ENCODE results near the gene NPAS3. TPM values are rescaled to one million over a fixed set of nuclear protein-coding genes. Genes with fewer than 3 reads are reported as not detected.

Gene NPAS3
- total RNA-seq, 1 donor from 2014 or later, result 0.93 TPM

GRCh38 chr14:33679461-33680225 lies 741.0 kb downstream of the NPAS3 start:
- DNase-seq (ENCODE audit: extremely low read depth, low read depth, low spot score), result no peak

GRCh38 chr14:33680873-33681272 lies 742.2 kb downstream of the NPAS3 start:
- no peak for DNase-seq (ENCODE audit: extremely low read depth, low read depth, low spot score)

DNA sequence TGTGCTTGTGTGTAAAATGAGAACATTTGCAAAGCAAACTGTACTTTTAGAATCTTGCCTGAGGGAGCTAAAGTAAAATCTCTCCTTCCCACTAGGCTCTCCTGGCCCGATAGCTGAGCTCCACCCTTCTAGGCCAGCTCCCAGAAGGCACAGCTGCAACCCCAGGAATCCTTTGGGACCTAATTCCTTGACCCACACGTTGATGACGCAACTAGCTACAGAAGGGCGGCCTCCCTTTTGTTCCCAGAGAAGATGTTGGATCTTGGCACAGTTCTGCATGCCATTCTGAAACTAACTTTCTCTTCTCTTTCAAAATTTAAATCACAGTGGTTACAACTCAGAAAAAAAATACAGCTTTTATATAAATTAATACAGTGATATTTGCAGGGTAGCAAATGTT lies 744.1 kb downstream of the NPAS3 start:
- DNase-seq (ENCODE audit: extremely low read depth, low read depth, low spot score), result no peak

DNA sequence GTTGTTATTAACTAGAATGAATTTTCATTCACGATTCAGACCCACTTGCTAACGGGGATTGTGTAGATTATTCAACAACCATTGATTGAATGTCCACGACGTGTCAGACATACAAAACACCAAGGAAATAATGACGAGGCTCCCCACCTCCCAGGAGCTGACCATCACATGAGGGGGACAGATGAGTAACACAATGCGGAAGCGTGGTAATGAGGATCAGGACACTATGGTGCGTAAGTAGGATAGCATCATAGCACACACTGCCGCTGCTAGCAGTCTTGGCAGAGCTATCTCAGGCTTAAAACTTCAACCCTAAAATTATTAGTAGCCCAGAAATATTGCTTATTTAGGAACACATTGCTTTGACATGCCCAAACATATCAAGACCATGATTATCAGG lies 746.3 kb downstream of the NPAS3 start:
- DNase-seq (ENCODE audit: extremely low read depth, low read depth, low spot score), result no peak

DNA sequence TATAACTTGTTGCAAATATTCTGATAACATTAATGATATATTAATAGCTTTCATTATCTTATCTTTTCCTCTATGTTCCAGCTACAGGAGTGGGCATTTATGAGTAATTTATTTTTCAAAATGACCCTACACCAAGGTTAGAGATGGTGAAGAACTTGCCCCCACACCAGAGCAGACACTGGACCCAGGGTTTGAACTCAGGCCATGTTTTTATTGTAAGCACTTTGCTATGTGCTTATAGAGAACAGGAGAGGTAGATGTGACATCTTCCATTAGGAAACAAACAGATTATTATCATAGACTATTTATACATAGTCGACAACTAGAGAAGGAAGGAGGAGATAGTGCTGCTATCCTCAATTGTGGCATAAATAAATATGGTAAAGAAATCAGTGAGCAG lies 747.0 kb downstream of the NPAS3 start:
- no peak for DNase-seq (ENCODE audit: extremely low read depth, low read depth, low spot score)

DNA sequence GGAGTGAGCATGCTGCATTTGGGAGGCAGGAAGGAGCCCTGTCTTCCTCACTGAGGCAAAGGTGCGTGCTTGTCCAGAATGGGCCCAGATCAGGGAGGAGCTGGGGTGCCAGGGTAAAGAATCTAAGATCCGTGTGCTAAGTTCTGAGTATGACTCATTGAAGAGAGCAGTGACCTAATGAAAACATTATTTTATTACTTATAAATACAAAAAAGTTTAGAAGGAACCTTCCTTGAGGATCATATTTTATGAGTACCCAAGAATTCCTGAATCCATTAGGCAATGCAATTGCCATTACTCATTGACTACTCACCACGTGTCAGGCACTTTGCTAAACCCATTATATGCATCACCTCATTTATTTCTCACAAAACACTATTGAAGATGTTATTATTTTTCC lies 747.5 kb downstream of the NPAS3 start:
- DNase-seq (ENCODE audit: extremely low read depth, low read depth, low spot score), result no peak

GRCh38 chr14:33686856-33687255 lies 748.2 kb downstream of the NPAS3 start:
- no peak for DNase-seq (ENCODE audit: extremely low read depth, low read depth, low spot score)

DNA sequence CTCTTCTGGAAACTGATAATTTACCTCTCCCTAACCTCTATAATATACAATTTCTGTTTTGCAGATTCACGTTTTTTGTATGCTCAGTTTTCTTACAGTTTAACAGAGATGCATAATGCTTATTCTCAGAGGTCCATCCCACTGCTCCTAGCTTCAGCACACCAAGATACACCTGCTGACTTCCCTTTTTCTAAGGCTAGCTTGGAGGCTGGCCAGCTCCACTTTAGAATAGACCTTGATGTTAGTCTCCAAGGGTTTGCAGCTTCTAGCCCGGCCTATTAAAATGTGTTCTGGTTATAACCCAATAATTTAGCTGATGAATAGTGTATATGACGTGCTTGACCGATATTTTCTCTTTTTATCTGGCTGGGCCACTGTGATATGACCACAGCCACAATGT lies 751.0 kb downstream of the NPAS3 start:
- DNase-seq (ENCODE audit: extremely low read depth, low read depth, low spot score), result no peak

DNA sequence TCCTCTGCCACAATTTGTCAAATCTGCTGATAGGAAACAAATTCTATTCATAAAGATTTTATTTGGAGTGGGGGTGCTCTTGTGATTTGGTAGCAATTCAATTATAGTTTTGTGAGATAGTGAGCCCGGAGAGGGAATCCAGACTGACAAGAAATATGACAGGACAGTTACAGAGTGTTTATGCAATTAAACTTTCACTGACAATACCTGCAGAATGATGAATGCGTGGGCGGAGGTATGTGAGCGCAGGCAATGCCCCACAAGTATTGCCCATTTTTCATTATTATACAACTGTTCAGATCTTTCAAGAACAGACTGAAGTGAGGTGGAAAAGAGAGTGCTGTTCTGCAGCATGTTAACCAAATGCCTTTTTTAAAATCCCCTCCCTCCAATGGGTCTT lies 753.2 kb downstream of the NPAS3 start:
- DNase-seq (ENCODE audit: extremely low read depth, low read depth, low spot score), result no peak

GRCh38 chr14:33692762-33693161 lies 754.1 kb downstream of the NPAS3 start:
- no peak for DNase-seq (ENCODE audit: extremely low read depth, low read depth, low spot score)

- no peak for DNase-seq (ENCODE audit: extremely low read depth, low read depth, low spot score)
These were observed 754.6 kb downstream of the NPAS3 start for GRCh38 chr14:33693237-33693636.

GRCh38 chr14:33696165-33696564 lies 757.5 kb downstream of the NPAS3 start:
- DNase-seq (ENCODE audit: extremely low read depth, low read depth, low spot score), result no peak

- no peak for DNase-seq (ENCODE audit: extremely low read depth, low read depth, low spot score)
These were observed 760.8 kb downstream of the NPAS3 start for GRCh38 chr14:33699300-33699983.

DNA sequence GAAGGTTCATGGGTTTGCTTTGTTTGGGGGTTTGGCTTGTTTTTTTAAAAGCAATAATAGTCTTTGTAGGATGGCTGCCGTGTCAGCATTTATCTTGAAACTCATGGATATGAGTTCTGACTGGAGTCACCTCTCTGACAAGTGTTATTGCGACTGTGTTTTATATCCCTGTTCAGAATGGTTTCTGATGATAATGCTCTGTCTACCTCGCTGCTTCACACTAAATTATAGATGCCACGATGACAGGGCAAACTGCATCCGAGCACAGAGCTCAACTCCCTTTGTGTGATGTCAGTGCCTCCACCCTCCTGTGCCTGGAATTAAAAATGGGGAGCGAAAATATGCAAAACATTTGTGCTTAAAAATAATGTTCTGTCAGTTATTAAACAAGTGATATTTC lies 761.4 kb downstream of the NPAS3 start:
- no peak for DNase-seq (ENCODE audit: extremely low read depth, low read depth, low spot score)

DNA sequence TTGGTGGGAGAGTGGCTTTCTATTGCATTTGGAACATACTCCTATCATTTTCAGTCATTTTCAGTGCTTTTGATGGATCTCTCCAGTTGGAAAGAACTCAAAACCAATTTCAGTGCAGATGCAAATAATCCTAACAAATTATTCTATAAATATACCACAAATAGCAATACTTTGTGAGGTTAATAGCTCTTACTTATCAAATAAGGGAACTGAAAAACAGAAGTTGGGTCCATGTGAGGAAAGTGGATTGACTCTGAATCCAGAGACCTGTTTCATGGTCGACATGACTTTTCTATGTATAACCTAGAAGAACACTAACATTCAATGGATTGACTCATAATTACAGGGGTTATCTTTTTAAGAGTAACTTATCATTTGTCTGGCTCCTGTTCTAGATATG lies 763.6 kb downstream of the NPAS3 start:
- no peak for DNase-seq (ENCODE audit: extremely low read depth, low read depth, low spot score)

- DNase-seq (ENCODE audit: extremely low read depth, low read depth, low spot score), result no peak
These were observed 765.8 kb downstream of the NPAS3 start for GRCh38 chr14:33704481-33704880.

DNA sequence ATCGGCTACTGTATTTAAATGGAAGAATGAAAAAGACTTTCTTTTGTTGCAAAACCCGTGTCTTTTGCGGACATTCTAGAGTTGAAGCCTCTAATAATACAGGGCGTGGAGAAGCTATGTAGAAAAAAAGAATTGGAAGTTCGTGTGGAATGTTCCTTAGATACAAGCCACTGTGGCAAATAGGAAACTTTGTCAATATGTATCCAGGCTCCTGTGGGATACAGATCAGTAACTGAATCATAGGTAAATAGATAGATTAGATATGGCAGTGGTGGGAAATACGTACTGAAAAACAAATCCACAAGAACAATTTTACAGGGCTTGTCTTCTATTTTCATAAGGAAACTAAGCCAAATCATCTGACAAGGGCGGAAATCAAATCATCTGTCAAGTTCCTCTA lies 766.8 kb downstream of the NPAS3 start:
- DNase-seq (ENCODE audit: extremely low read depth, low read depth, low spot score), result no peak

GRCh38 chr14:33707716-33708115 lies 769.0 kb downstream of the NPAS3 start:
- no peak for DNase-seq (ENCODE audit: extremely low read depth, low read depth, low spot score)

DNA sequence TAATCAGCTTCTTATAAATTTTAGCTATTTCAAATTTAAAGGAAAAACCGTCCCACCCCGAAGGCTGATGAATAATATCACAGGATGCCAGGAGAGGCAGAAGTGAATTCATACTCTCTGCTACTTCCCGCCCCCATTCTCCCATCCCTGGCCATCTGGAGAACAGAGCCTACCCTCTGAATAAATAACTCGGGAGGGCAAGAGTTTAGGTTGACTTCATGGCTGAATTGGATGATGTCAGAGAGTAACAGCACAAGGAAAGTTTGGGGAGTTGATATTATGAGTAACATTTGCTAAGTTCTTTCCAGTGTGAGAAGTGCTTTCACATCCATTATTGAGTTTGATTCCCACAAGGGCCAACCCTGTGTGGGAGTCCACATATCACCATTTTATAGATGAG lies 770.6 kb downstream of the NPAS3 start:
- no peak for DNase-seq (ENCODE audit: extremely low read depth, low read depth, low spot score)

DNA sequence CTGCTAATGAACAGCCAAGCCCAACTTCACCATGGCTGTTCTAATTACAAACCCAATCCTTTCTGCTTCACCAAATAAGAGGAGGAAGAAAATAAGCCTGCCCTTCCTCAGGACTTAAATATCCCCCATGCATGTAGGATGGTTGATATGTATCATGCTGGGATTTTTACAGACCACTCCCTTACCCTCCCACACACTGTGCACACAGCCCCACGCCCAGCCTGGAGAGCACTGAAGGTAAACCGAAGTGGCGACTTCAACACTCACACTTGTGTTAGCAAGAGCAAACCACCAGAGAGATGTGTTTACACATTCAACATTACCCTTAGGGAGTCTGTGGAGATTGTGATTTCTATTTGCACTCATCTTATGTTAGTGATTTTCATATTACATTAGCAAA lies 771.0 kb downstream of the NPAS3 start:
- DNase-seq (ENCODE audit: extremely low read depth, low read depth, low spot score), result no peak

DNA sequence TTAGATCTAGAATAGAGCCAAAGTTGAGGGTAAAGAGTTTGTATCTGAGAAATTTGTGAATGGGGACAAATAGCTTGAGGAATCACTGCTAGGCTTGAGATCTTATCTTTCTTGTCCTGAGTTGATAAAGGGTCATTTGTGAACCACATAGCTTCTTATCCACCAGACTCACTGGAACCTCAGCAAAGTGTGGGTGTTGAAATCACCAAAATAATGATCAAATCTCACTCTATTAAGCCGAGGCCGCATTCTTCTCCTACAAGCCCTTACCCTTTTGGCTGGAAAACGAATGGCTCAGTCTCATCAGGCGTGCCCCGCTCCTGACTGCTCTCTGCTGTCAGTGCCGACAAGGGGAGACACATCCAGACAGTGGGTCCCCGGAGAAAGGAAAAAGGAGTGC lies 771.6 kb downstream of the NPAS3 start:
- no peak for DNase-seq (ENCODE audit: extremely low read depth, low read depth, low spot score)

- DNase-seq (ENCODE audit: extremely low read depth, low read depth, low spot score), result no peak
These were observed 772.5 kb downstream of the NPAS3 start for GRCh38 chr14:33711194-33711593.

GRCh38 chr14:33711811-33712216 lies 773.1 kb downstream of the NPAS3 start:
- no peak for DNase-seq (ENCODE audit: extremely low read depth, low read depth, low spot score)
